GM19035 (cell line): Measurements from ENCODE around the gene POTEM.
"Not testable (repeated sequence)": the region's sequence is repeated elsewhere in the genome, so short reads cannot be mapped to it uniquely, and the experiment has no call there.

Experiments used
- ATAC-seq: cut with Tn5 transposase; IDR thresholded peaks from one replicate; pipeline ENCODE4 v1.9.1; 2021; ENCODE audit not compliant: unreplicated experiment

The POTEM gene

DNA sequence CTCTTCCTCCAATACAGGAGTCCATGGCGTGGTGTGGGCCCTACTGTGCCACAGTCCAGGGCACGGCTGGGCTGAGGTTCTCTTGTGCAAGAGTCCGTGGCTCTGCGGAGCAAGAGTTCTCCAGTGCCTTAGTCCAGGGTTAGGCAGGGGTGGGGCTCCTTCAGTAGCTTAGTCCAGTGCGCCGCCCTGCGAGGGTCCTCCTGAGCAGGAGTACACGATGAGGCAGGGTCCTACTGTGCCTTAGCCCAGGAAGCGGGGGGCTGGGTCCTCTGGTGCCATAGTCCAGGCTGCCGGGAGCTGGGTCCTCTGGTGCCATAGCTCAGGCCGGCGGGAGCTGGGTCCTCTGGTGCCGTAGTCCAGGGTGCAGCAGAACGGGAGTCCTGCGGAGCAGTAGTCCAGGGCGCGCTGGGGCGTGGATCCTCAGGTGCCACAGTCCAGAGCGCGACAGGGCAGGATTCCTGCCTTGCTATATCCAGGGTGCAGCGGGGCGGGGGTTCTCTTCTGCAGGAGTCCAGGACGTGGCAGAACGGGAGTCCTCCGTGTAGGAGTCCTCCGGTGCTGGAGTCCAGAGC is 69.7 kb downstream of the POTEM start:
- ATAC-seq = not testable (repeated sequence)

DNA sequence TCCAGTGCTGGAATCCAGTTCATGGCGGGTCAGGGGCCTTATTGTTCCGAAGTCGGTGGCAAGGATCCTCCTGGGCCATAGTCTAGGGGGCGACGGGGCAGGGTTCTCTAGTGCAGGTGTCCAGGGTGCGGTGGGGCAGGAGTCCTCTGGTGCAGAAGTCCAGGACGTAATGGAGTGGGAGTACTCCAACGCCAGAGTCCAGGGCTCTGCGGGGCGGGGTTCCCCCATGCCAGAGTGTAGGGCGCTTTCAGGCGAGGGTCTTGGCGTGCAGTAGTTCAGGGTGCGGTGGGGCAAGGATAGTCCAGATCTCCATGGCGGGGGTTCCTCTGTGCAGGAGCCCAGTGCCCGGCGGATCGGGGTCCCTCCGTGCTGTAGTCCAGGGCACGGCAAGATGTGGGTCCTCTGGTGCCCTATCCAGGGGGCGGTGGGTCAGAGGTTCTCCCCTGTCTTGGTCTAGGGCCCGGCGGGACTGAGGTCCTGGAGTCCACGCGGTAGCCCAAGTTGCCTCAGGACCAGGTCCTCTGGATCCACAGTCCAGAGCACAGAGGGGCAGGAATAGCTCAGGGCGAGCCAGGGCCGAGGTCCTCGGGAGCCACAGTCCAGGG is 70.9 kb downstream of the POTEM start:
- not testable (repeated sequence) for ATAC-seq

DNA sequence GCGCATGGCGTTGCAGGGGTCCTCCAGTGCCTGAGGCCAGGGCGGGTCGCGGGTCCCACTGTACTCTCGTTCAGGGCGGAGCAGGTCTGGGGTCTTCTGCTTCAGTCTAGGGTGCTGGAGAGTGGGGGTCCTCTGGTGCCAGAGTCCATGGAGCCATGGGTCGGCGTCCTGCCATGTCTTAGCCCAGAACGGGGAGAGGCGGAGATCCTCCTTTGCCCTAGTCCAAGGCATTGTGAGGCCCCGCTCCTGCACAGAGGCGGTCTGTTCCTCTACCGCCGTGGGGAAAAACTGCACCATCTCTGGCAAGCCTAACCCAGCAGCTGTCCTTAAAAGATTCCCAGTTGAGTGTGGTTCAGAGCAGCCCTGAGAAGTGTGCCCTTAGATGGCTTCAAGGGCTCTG is 71.6 kb downstream of the POTEM start:
- ATAC-seq = not testable (repeated sequence)

DNA sequence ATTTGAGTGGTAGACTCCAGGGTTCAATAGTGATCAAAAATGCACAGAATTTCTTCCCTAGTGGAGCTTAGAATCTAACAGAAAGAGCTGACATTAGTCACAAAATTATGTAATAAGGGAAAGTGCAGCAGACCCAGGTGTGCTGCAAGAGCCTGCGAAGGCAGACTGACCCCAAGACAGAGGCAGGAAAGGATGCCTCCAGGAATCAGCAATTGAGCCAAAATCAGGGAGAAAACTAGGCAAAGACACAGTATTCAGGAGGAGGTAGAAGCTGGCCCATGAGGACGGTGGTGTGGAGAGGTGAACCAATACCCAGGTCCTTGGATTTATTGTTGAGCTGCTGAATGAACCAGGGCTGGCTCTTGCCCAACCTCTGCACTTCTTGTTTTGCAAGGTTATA is 76.2 kb downstream of the POTEM start:
- not testable (repeated sequence) for ATAC-seq
